ENCODE measurements around the gene SIRT2. TPM values are rescaled to one million over a fixed set of nuclear protein-coding genes. Genes with fewer than 3 reads are reported as not detected.
A peak's percentile ranks its signal among the peaks of the same experiment; 100 is the strongest.

SIRT2 gene
- total and polyA plus RNA-seq, 2 of the 13 experiments (the other 11 are each of a cell fraction or from before 2014, with no cell fraction given): 22.3 to 26.1 TPM

DNA sequence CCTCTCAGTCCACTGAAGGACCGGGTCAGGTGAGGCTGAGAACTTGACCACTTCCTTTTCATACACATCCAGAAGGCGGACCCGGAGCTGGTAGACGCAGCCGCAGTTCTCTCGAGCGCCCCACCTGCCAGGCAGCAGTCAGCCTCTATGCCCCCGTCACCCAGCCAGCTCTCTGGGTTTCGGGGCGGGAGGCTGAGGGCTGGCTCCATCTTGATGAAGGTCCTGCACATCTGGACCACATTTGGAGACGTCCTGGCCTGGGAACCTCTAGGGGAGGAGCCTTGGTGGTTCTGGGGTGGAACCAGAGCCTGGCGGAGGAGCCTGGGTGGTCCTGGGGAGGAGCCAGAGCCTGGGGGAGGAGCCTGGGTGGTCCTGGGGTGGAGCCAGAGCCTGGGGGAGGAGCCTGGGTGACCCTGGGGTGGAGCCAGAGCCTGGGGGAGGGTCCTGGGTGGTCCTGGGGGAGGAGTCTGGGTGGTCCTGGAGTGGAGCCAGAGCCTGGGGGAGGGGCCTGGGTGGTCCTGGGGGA, 45.6 kb upstream of the SIRT2 start:
- Histone ChIP-seq H3K4me3 (replicated peaks in 1 of 3; ENCODE audit: insufficient read depth in 1 of 3, low read depth in 2 of 3, low read length in 3 of 3) (no peak overlapping the region), H3K9ac (ENCODE audit: insufficient read depth, low read depth, low read length) (no peak overlapping the region), H3K36me3 (replicated peaks in 1 of 2; ENCODE audit: control insufficient read depth in 1 of 2, insufficient read depth in 2 of 2, low read length in 2 of 2) (peaks cover 14 to 33% of the 10 kb centered on the region in 2 experiments), H3K27ac (ENCODE audit: extremely low read length, insufficient read depth, low read length) (no peak overlapping the region), H3K9me3 (ENCODE audit: low read length) (no peaks in the 10 kb centered on the region), H4K20me1 (ENCODE audit: insufficient read depth, low read length) (no peaks in the 10 kb centered on the region), H2AFZ (ENCODE audit: low read length) (no peak overlapping the region), H3K27me3 (ENCODE audit: control insufficient read depth in 1 of 2, insufficient read depth in 2 of 2, low read length in 2 of 2) (no peaks in the 10 kb centered on the region), H3K4me1 (ENCODE audit: insufficient read depth, low read length) (no peaks in the 10 kb centered on the region), H3K79me2 (ENCODE audit: insufficient read depth, low read length) (no peaks in the 10 kb centered on the region), H3K4me2 (ENCODE audit: low read depth, low read length) (no peak overlapping the region)
- peak; percentile 71 for TF ChIP-seq AGO2 (optimal IDR thresholded peaks at IDR 0.05; ENCODE audit: low read depth, low read length)
- no peak for TF ChIP-seq SIN3A (IDR thresholded peaks at IDR 0.05; ENCODE audit: borderline replicate concordance, low read depth, low read length)
- ChIA-PET CTCF (ENCODE audit: low intra/inter-chr PET ratio, low total read pairs) (no interaction called here), POLR2A (no interaction called here)
- intact Hi-C loops (cut with micrococcal nuclease; ENCODE audit: unreplicated experiment): no loop called here
- DNase-seq (ENCODE audit: low spot score): no peak
- in situ Hi-C loops (cut with HindIII; ENCODE audit: extremely low pct_ligation_motif_present, low pct_unique_long_range_greater_than_20kb): no loop called here
- 99% methylated on average over 7 of the region's 12 CpGs for WGBS (ENCODE audit: low lambda C conversion rate)
- no TSS peak for BruUV-seq (replicated peaks)
- peak; percentile 19 for ATAC-seq
- FAIRE-seq: no peak

DNA sequence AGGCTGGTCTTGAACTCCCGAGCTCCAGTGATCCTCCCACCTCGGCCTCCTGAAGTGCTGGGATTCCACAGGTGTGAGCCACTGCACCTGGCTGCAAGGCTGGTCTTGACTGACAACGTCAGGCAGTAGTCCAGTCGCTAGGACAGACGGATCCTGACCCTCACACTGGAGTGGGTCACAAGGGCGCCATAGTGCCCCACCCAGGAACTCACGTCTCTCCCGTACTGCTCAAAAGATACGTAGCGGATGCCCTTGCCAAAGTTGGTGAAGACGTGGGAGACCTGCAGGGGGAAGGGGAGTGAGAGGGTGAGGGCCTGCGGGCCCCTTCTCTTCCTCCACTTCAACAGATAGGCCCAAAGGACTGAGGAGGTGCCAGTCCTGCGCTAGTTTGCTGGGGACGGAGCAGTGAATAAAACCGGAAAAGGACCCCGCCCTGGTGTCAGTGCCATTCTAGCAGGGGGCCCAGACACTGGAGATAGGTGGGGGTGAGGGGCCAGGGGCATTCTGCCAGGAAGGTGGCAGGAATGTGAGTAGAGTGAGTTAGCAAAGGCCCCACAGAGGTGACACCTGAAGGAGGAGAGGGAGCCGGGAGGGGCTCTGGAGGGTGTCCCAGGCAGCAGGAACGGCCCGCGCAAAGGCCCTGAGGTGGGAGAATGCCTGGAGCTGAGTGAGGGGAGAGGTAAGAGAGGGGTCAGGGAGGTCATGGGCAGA, 43.2 kb upstream of the SIRT2 start:
- ATAC-seq: peak; percentile 37
- H4K20me1 ChIP-seq (ENCODE audit: insufficient read depth, low read length): no peaks in the 10 kb centered on the region
- H3K79me2 ChIP-seq (ENCODE audit: insufficient read depth, low read length): no peaks in the 10 kb centered on the region
- POLR2A ChIA-PET: no interaction called here
- no peak overlapping the region for H3K4me2 ChIP-seq (ENCODE audit: low read depth, low read length)
- CTCF ChIA-PET (ENCODE audit: low intra/inter-chr PET ratio, low total read pairs): no interaction called here
- 90% methylated on average over 20 of the region's 20 CpGs for WGBS (ENCODE audit: low lambda C conversion rate)
- no peak overlapping the region for H3K4me3 ChIP-seq (replicated peaks in 1 of 3; ENCODE audit: insufficient read depth in 1 of 3, low read depth in 2 of 3, low read length in 3 of 3)
- DNase-seq (ENCODE audit: low spot score): no peak
- no TSS peak for BruUV-seq (replicated peaks)
- in situ Hi-C loops (cut with HindIII; ENCODE audit: extremely low pct_ligation_motif_present, low pct_unique_long_range_greater_than_20kb) (no loop called here), intact Hi-C loops (cut with micrococcal nuclease; ENCODE audit: unreplicated experiment) (no loop called here)
- no peak overlapping the region for H3K9ac ChIP-seq (ENCODE audit: insufficient read depth, low read depth, low read length)
- no peak for FAIRE-seq
- no peak overlapping the region for H3K27ac ChIP-seq (ENCODE audit: extremely low read length, insufficient read depth, low read length)
- peaks cover 14 to 25% of the 10 kb centered on the region in 2 experiments for H3K36me3 ChIP-seq (replicated peaks in 1 of 2; ENCODE audit: control insufficient read depth in 1 of 2, insufficient read depth in 2 of 2, low read length in 2 of 2)
- no peaks in the 10 kb centered on the region for H3K27me3 ChIP-seq (ENCODE audit: control insufficient read depth in 1 of 2, insufficient read depth in 2 of 2, low read length in 2 of 2)
- H3K9me3 ChIP-seq (ENCODE audit: low read length): no peaks in the 10 kb centered on the region
- no peaks in the 10 kb centered on the region for H3K4me1 ChIP-seq (ENCODE audit: insufficient read depth, low read length)
- H2AFZ ChIP-seq (ENCODE audit: low read length): no peak overlapping the region
- TF ChIP-seq ZNF780A (CRISPR knock-in tag; IDR thresholded peaks at IDR 0.05): no peak
- TF ChIP-seq, protein P1, sequence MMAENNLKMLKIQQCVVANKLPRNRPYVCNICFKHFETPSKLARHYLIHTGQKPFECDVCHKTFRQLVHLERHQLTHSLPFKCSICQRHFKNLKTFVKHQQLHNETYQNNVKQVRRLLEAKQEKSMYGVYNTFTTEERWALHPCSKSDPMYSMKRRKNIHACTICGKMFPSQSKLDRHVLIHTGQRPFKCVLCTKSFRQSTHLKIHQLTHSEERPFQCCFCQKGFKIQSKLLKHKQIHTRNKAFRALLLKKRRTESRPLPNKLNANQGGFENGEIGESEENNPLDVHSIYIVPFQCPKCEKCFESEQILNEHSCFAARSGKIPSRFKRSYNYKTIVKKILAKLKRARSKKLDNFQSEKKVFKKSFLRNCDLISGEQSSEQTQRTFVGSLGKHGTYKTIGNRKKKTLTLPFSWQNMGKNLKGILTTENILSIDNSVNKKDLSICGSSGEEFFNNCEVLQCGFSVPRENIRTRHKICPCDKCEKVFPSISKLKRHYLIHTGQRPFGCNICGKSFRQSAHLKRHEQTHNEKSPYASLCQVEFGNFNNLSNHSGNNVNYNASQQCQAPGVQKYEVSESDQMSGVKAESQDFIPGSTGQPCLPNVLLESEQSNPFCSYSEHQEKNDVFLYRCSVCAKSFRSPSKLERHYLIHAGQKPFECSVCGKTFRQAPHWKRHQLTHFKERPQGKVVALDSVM (CRISPR knock-in tag; IDR thresholded peaks at IDR 0.05): no peak
- TF ChIP-seq, protein P2, sequence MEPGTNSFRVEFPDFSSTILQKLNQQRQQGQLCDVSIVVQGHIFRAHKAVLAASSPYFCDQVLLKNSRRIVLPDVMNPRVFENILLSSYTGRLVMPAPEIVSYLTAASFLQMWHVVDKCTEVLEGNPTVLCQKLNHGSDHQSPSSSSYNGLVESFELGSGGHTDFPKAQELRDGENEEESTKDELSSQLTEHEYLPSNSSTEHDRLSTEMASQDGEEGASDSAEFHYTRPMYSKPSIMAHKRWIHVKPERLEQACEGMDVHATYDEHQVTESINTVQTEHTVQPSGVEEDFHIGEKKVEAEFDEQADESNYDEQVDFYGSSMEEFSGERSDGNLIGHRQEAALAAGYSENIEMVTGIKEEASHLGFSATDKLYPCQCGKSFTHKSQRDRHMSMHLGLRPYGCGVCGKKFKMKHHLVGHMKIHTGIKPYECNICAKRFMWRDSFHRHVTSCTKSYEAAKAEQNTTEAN (CRISPR knock-in tag; conservative IDR thresholded peaks at IDR 0.05): no peak
- TF ChIP-seq, protein P3, sequence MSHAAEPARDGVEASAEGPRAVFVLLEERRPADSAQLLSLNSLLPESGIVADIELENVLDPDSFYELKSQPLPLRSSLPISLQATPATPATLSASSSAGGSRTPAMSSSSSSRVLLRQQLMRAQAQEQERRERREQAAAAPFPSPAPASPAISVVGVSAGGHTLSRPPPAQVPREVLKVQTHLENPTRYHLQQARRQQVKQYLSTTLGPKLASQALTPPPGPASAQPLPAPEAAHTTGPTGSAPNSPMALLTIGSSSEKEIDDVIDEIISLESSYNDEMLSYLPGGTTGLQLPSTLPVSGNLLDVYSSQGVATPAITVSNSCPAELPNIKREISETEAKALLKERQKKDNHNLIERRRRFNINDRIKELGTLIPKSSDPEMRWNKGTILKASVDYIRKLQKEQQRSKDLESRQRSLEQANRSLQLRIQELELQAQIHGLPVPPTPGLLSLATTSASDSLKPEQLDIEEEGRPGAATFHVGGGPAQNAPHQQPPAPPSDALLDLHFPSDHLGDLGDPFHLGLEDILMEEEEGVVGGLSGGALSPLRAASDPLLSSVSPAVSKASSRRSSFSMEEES (CRISPR knock-in tag; IDR thresholded peaks at IDR 0.05): no peak
- no peak for TF ChIP-seq EEA1 (CRISPR knock-in tag; IDR thresholded peaks at IDR 0.05; ENCODE audit: borderline replicate concordance)
- no peak for TF ChIP-seq SP140L (CRISPR knock-in tag; IDR thresholded peaks at IDR 0.05; ENCODE audit: borderline replicate concordance)
- TF ChIP-seq, protein P4, sequence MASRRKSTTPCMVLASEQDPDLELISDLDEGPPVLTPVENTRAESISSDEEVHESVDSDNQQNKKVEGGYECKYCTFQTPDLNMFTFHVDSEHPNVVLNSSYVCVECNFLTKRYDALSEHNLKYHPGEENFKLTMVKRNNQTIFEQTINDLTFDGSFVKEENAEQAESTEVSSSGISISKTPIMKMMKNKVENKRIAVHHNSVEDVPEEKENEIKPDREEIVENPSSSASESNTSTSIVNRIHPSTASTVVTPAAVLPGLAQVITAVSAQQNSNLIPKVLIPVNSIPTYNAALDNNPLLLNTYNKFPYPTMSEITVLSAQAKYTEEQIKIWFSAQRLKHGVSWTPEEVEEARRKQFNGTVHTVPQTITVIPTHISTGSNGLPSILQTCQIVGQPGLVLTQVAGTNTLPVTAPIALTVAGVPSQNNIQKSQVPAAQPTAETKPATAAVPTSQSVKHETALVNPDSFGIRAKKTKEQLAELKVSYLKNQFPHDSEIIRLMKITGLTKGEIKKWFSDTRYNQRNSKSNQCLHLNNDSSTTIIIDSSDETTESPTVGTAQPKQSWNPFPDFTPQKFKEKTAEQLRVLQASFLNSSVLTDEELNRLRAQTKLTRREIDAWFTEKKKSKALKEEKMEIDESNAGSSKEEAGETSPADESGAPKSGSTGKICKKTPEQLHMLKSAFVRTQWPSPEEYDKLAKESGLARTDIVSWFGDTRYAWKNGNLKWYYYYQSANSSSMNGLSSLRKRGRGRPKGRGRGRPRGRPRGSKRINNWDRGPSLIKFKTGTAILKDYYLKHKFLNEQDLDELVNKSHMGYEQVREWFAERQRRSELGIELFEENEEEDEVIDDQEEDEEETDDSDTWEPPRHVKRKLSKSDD (CRISPR knock-in tag; IDR thresholded peaks at IDR 0.05; ENCODE audit: low read depth): no peak

Measured in HepG2 (cell line).